ENCODE data around the gene KLHL20.

DNA sequence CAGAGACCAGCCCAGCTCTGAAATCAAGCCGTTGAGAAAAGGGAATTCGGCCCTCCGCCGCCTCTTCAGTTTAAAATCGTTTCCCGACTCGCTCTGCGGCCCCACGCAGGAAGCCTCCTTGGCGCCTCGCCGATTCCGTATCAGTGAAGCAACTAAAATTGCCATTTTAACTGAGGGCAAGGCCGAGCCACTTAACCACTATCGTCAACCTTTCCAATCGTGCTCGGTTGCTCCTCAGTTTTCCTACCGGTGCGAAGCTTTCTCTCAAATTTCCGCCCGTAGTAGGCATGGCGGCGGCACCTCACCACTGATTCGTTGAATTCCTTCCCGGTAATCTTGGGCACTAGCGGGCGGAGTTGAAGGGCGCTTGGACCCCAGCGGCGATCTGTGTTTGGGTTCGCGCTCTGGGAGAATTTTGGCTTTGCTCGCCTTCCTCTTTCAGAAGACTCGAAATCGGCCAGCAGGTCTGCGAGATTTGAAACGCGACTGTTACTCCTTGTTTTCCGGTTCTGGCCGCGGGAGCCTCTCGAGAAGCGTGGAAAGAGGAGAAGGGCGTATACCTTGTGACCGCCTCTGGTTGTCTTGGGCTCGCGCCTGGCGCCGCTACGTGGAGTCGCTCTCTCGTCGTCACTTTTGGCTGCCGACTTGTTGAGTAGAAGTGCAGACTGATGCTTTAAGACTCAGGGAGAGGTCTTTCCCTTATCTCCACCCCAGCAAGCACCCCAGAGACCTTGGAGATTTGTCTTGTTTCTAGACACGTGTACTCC, 109.7 kb downstream of the KLHL20 start, which contains the start of the genes CENPL and DARS2:
- TF ChIP-seq, protein P1, sequence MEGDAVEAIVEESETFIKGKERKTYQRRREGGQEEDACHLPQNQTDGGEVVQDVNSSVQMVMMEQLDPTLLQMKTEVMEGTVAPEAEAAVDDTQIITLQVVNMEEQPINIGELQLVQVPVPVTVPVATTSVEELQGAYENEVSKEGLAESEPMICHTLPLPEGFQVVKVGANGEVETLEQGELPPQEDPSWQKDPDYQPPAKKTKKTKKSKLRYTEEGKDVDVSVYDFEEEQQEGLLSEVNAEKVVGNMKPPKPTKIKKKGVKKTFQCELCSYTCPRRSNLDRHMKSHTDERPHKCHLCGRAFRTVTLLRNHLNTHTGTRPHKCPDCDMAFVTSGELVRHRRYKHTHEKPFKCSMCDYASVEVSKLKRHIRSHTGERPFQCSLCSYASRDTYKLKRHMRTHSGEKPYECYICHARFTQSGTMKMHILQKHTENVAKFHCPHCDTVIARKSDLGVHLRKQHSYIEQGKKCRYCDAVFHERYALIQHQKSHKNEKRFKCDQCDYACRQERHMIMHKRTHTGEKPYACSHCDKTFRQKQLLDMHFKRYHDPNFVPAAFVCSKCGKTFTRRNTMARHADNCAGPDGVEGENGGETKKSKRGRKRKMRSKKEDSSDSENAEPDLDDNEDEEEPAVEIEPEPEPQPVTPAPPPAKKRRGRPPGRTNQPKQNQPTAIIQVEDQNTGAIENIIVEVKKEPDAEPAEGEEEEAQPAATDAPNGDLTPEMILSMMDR (IDR thresholded peaks at IDR 0.05; ENCODE audit: low read depth, low read length) = no peak
- peak; percentile 60 for TF ChIP-seq POLR2A (IDR thresholded peaks at IDR 0.05; ENCODE audit: extremely low read depth, insufficient read length)

All from NB4 (cell line).